Trophoblast cell (in vitro differentiated cells and primary cell): Measurements from ENCODE around the gene BIVM.
A peak's percentile ranks its signal among the peaks of the same experiment; 100 is the strongest.

Experiments
- DNase-seq, 2 donors: peaks; one replicate each; pipeline ENCODE4 v3.0.0-alpha.2; 2016
- H2AFZ ChIP-seq: 2 replicates; pipeline ENCODE4 v1.6.1; 2013; ENCODE audit warnings: low read length, moderate library complexity, mild to moderate bottlenecking; ENCODE audit not compliant: insufficient read depth, poor library complexity
- H2AK5ac ChIP-seq: 2 replicates; pipeline ENCODE4 v1.6.1; 2013; ENCODE audit warnings: mild to moderate bottlenecking, low read length
- H2BK120ac ChIP-seq: 2 replicates; pipeline ENCODE4 v1.6.1; 2013; ENCODE audit warnings: low read length, mild to moderate bottlenecking, moderate library complexity; ENCODE audit not compliant: insufficient read depth, poor library complexity
- H2BK12ac ChIP-seq: 2 replicates; pipeline ENCODE4 v1.6.1; 2013; ENCODE audit warnings: mild to moderate bottlenecking, low read length, moderate library complexity
- H2BK5ac ChIP-seq: 2 replicates; pipeline ENCODE4 v1.6.1; 2013; ENCODE audit warnings: low read length, low read depth, moderate library complexity, mild to moderate bottlenecking; ENCODE audit not compliant: poor library complexity
- H3K14ac ChIP-seq: 2 replicates; pipeline ENCODE4 v1.6.1; 2013; ENCODE audit warnings: mild to moderate bottlenecking, low read length
- H3K18ac ChIP-seq: 2 replicates; pipeline ENCODE4 v1.6.1; 2013; ENCODE audit warnings: mild to moderate bottlenecking, low read length
- H3K23ac ChIP-seq: 2 replicates; pipeline ENCODE4 v1.6.1; 2013; ENCODE audit warnings: low read length
- H3K27ac ChIP-seq: 2 replicates; pipeline ENCODE4 v1.5.1; 2013; ENCODE audit warnings: low read depth, mild to moderate bottlenecking, inconsistent platforms, low read length, moderate library complexity
- H3K27me3 ChIP-seq: 2 replicates; pipeline ENCODE4 v1.6.1; 2013; ENCODE audit warnings: inconsistent platforms, mild to moderate bottlenecking, low read length, moderate library complexity; ENCODE audit not compliant: insufficient read depth
- H3K36me3 ChIP-seq, 2 experiments: 1 replicate in 1 of 2; 2 replicates in 1 of 2; pipeline ENCODE4 v1.6.1; 2013; ENCODE audit warnings: low read length in 2 of 2, mild to moderate bottlenecking in 2 of 2, moderate library complexity in 1 of 2; ENCODE audit not compliant: insufficient read depth in 2 of 2, control insufficient read depth in 1 of 2
- H3K4ac ChIP-seq: 2 replicates; pipeline ENCODE4 v1.6.1; 2013; ENCODE audit warnings: low read depth, mild to moderate bottlenecking, low read length, moderate library complexity
- H3K4me1 ChIP-seq, 2 experiments: 1 replicate in 1 of 2; 2 replicates in 1 of 2; pipeline ENCODE4 v1.6.1; 2013; ENCODE audit warnings: low read length in 2 of 2, mild to moderate bottlenecking in 2 of 2, moderate library complexity in 1 of 2; ENCODE audit not compliant: insufficient read depth in 2 of 2, control insufficient read depth in 1 of 2
- H3K4me2 ChIP-seq: 2 replicates; pipeline ENCODE4 v1.6.1; 2013; ENCODE audit warnings: inconsistent platforms, mild to moderate bottlenecking, low read length, moderate library complexity
- H3K4me3 ChIP-seq: 2 replicates; pipeline ENCODE4 v1.5.1; 2013; ENCODE audit warnings: mild to moderate bottlenecking, low read depth, low read length, inconsistent platforms
- H3K79me1 ChIP-seq: one replicate; pipeline ENCODE4 v1.6.1; 2013; ENCODE audit warnings: low read length
- H3K79me2 ChIP-seq: 2 replicates; pipeline ENCODE4 v1.6.1; 2013; ENCODE audit warnings: low read length, mild to moderate bottlenecking; ENCODE audit not compliant: control insufficient read depth, insufficient read depth, poor library complexity
- H3K9ac ChIP-seq: 2 replicates; pipeline ENCODE4 v1.6.1; 2013; ENCODE audit warnings: mild to moderate bottlenecking, low read length
- H3K9me3 ChIP-seq: 2 replicates; pipeline ENCODE4 v1.6.1; 2013; ENCODE audit warnings: low read depth, mild to moderate bottlenecking, control low read depth, inconsistent platforms, low read length; ENCODE audit not compliant: insufficient read depth
- H4K12ac ChIP-seq: 2 replicates; pipeline ENCODE4 v1.6.1; 2013; ENCODE audit warnings: low read depth, mild to moderate bottlenecking, low read length, moderate library complexity
- H4K8ac ChIP-seq: 2 replicates; pipeline ENCODE4 v1.6.1; 2013; ENCODE audit warnings: low read depth, mild to moderate bottlenecking, low read length, moderate library complexity
- H4K91ac ChIP-seq: one replicate; pipeline ENCODE4 v1.6.1; 2013; ENCODE audit warnings: low read depth, mild to moderate bottlenecking, low read length, moderate library complexity
- WGBS: extraction: QIAGEN DNeasy Blood & Tissue Kit; methylation state at CpG from one replicate; pipeline ENCODE4 v1.1.7; 2013; ENCODE audit warnings: missing lambda C conversion rate; ENCODE audit not compliant: insufficient read length, insufficient coverage; ENCODE audit errors: extremely low coverage; 5-methylcytosine and 5-hydroxymethylcytosine counted together

The BIVM gene

GRCh38 chr13:102847272-102848234 lies 48.6 kb downstream of the BIVM start:
- WGBS = no CpG with 5 or more reads among the region's 12 CpGs

GRCh38 chr13:102848956-102849355 lies 50.0 kb downstream of the BIVM start:
- H4K12ac ChIP-seq = no peak overlapping the region
- peaks cover 1 to 4% of the 10 kb centered on the region in 2 experiments for H3K4me1 ChIP-seq
- H4K91ac ChIP-seq = no peak overlapping the region
- H3K27me3 ChIP-seq = no peaks in the 10 kb centered on the region
- H3K18ac ChIP-seq = no peak overlapping the region
- H3K4me3 ChIP-seq = no peak overlapping the region
- no peak overlapping the region for H3K23ac ChIP-seq
- H3K79me1 ChIP-seq = peaks cover 10% of the 10 kb centered on the region
- peaks cover 4% of the 10 kb centered on the region for H3K79me2 ChIP-seq
- no peak overlapping the region for H3K14ac ChIP-seq
- H2BK12ac ChIP-seq = no peak overlapping the region
- H4K8ac ChIP-seq = no peak overlapping the region
- no peak overlapping the region for H3K4me2 ChIP-seq
- no CpG with 5 or more reads among the region's 6 CpGs for WGBS
- H2BK120ac ChIP-seq = no peak overlapping the region
- no peak overlapping the region for H2AK5ac ChIP-seq
- no peak overlapping the region for H3K9ac ChIP-seq
- no peak overlapping the region for H2BK5ac ChIP-seq
- no peak overlapping the region for H2AFZ ChIP-seq
- no peak overlapping the region for H3K27ac ChIP-seq
- H3K36me3 ChIP-seq = peaks cover under 1 to 1% of the 10 kb centered on the region in 2 experiments
- H3K4ac ChIP-seq = no peak overlapping the region
- H3K9me3 ChIP-seq = no peaks in the 10 kb centered on the region
- no peak for DNase-seq

More at GRCh38 chr13:102847272-102848234, 48.6 kb downstream of the BIVM start:
- no peak overlapping the region for H3K9ac ChIP-seq
- H3K27me3 ChIP-seq = no peaks in the 10 kb centered on the region
- H4K12ac ChIP-seq = no peak overlapping the region
- H4K8ac ChIP-seq = no peak overlapping the region
- no peak overlapping the region for H2BK120ac ChIP-seq
- H3K79me1 ChIP-seq = peaks cover 10% of the 10 kb centered on the region
- H2AK5ac ChIP-seq = no peak overlapping the region
- no peak overlapping the region for H3K4me3 ChIP-seq
- peaks cover 4% of the 10 kb centered on the region for H3K79me2 ChIP-seq
- no peaks in the 10 kb centered on the region for H3K9me3 ChIP-seq
- H3K27ac ChIP-seq = no peak overlapping the region
- H2BK5ac ChIP-seq = no peak overlapping the region
- H3K36me3 ChIP-seq = no peaks in the 10 kb centered on the region
- H2AFZ ChIP-seq = no peak overlapping the region
- DNase-seq = peak; percentile 1 to 55
- H3K23ac ChIP-seq = no peak overlapping the region
- peak overlapping the region; percentile 67 for H3K18ac ChIP-seq
- H3K4ac ChIP-seq = no peak overlapping the region
- H2BK12ac ChIP-seq = no peak overlapping the region
- peak overlapping the region; percentile 63 for H3K4me2 ChIP-seq
- peaks cover 1 to 4% of the 10 kb centered on the region in 2 experiments for H3K4me1 ChIP-seq
- no peak overlapping the region for H3K14ac ChIP-seq
- H4K91ac ChIP-seq = no peak overlapping the region

- H3K27ac ChIP-seq = no peak overlapping the region
- no peak overlapping the region for H3K23ac ChIP-seq
- H2BK120ac ChIP-seq = no peak overlapping the region
- no peak for DNase-seq
- no peak overlapping the region for H4K8ac ChIP-seq
- no peak overlapping the region for H3K9ac ChIP-seq
- no peak overlapping the region for H2AK5ac ChIP-seq
- H3K4ac ChIP-seq = no peak overlapping the region
- no peaks in the 10 kb centered on the region for H3K79me2 ChIP-seq
- H3K4me3 ChIP-seq = no peak overlapping the region
- H2BK5ac ChIP-seq = no peak overlapping the region
- H3K4me1 ChIP-seq = no peaks in the 10 kb centered on the region
- H4K91ac ChIP-seq = no peak overlapping the region
- H3K14ac ChIP-seq = no peak overlapping the region
- WGBS = no CpG with 5 or more reads among the region's 3 CpGs
- H3K36me3 ChIP-seq = peaks cover 8 to 11% of the 10 kb centered on the region in 2 experiments
- no peak overlapping the region for H4K12ac ChIP-seq
- H3K4me2 ChIP-seq = no peak overlapping the region
- no peaks in the 10 kb centered on the region for H3K79me1 ChIP-seq
- H3K27me3 ChIP-seq = no peaks in the 10 kb centered on the region
- H3K18ac ChIP-seq = no peak overlapping the region
- no peak overlapping the region for H2AFZ ChIP-seq
- no peak overlapping the region for H2BK12ac ChIP-seq
- no peaks in the 10 kb centered on the region for H3K9me3 ChIP-seq
Observed at GRCh38 chr13:102852556-102852955, 53.6 kb downstream of the BIVM start.

- WGBS = no CpG with 5 or more reads among the region's 7 CpGs
- Histone ChIP-seq H2BK12ac (no peak overlapping the region), H3K27ac (no peak overlapping the region), H3K14ac (no peak overlapping the region), H4K91ac (no peak overlapping the region), H4K12ac (no peak overlapping the region), H3K23ac (no peak overlapping the region), H4K8ac (no peak overlapping the region), H3K9ac (no peak overlapping the region), H3K79me2 (no peaks in the 10 kb centered on the region), H3K4me2 (no peak overlapping the region), H3K27me3 (no peaks in the 10 kb centered on the region), H2BK5ac (no peak overlapping the region), H3K4ac (no peak overlapping the region), H3K79me1 (no peaks in the 10 kb centered on the region), H3K9me3 (no peaks in the 10 kb centered on the region), H3K4me3 (no peak overlapping the region), H3K36me3 (peaks cover 10 to 14% of the 10 kb centered on the region in 2 experiments), H3K18ac (no peak overlapping the region), H2AFZ (no peak overlapping the region), H2AK5ac (no peak overlapping the region), H2BK120ac (no peak overlapping the region), H3K4me1 (no peaks in the 10 kb centered on the region)
- DNase-seq = no peak
Observed at GRCh38 chr13:102854675-102855074, 55.8 kb downstream of the BIVM start.
